Hepatocyte (in vitro differentiated cells): ENCODE results near the gene SLC18A2.

Experiments
- CTCF ChIP-seq: fragments of 200-600 bp; sonication (generic); IDR thresholded peaks from 2 replicates; pipeline ENCODE4 v1.5.1; 2016; ENCODE audit warnings: antibody characterized with exemption, mild to moderate bottlenecking; ENCODE audit not compliant: poor library complexity
- EZH2phosphoT487 ChIP-seq: fragments of 200-600 bp; sonication (generic); IDR thresholded peaks from one replicate; pipeline ENCODE4 v1.6.1; 2018; ENCODE audit warnings: antibody characterized with exemption, mild to moderate bottlenecking, low read depth, moderate library complexity; ENCODE audit not compliant: unreplicated experiment, severe bottlenecking

GRCh38 chr10:117272195-117273076, 31.5 kb downstream of the SLC18A2 start:
- TF ChIP-seq CTCF (no peak), EZH2phosphoT487 (no peak)
